GM19468 (cell line): Measurements from ENCODE around the gene FAM120AOS.
"Not testable (repeated sequence)": the region's sequence is repeated elsewhere in the genome, so short reads cannot be mapped to it uniquely, and the experiment has no call there.

Source experiments
- ATAC-seq: cut with Tn5 transposase; IDR thresholded peaks from one replicate; pipeline ENCODE4 v1.9.1; 2021; ENCODE audit warnings: mild to moderate bottlenecking, moderate library complexity, moderate number of reproducible peaks; ENCODE audit not compliant: unreplicated experiment; ENCODE audit errors: extremely low read depth

Gene FAM120AOS

DNA sequence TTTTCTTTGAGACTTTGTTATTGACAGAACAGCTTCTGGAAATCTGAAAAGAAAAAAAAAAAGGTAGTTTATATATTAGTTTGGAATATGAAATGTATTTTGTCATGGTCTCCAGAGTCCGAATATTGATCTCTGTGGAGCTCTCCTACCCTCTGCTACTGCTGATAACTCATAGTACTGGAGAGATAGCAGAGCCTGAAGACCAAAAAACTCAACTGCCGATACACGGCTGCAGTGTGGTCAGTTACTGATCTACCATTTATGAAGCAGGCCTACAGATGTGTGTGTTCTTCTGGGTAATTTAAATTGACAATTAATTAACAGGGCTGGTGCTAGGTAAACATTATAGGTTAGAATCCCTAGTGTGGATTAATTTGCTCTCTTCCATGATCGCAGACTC is 5.7 kb downstream of the FAM120AOS start:
- ATAC-seq: no peak

DNA sequence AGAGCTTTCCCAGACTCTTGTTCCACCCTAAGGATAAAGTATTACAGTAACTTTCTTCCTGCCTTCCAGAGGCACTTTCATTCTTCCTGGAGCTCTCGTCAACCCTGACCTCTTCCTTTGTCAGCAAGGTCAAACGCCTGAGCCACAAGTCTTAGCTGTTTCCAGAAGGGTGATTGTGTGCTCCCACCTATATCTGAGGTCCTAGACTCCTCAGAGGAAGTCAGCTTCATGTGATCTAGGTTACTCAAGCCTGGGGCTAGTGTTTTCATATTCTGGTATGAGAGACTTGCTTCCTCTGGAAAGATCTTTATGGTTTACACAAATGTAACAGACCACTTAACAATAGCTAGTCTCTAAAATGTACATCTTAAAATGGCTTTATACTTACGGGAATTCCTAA is 7.3 kb downstream of the FAM120AOS start:
- no peak for ATAC-seq

DNA sequence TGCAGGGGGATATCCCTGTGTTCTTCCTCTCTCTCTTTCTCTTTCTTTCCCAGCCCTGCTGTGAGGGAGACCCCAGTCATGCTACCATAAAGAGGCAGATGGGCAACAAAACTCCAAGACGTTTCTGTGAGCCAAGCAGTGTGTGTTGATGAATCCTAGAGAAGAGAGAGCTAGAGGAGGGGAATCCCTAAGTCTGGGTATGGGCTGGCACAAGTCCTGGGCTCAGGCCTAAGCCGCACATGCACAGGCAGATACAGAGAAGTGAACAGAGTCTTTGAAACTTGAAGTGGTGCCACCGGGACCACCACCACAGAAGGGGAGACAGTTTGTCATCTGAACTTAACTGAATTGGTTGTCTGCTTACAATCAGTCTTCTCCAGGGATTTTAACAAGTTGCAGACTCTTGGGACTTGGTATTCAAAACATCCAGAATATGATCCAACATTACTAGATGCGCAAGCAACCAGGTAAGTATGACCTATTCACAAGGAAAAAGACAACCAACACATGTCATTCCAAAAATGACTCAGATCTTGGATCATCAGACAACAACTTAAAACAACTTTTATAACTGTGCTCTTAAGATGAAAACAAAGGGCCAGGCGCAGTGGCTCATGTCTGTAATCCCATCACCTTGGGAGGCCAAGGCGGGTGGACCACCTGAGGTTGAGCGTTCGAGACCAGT is 12.3 kb downstream of the FAM120AOS start:
- no peak for ATAC-seq

DNA sequence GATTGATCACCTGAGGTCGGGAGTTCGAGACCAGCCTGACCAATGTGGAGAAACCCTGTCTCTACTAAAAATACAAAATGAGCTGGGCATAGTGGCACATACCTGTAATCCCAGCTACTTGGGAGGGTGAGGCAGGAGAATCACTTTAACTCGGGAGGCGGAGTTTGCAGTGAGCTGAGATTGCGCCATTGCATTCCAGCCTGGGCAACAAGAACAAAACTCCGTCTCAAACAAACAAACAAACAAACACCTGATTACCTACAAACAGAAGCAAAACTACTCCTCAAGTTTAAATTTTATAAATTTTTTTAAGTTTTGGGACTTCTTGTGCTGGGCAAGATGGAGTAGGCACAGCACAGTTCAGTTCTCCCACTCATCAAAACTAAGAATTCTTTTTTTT is 14.1 kb downstream of the FAM120AOS start:
- not testable (repeated sequence) for ATAC-seq

DNA sequence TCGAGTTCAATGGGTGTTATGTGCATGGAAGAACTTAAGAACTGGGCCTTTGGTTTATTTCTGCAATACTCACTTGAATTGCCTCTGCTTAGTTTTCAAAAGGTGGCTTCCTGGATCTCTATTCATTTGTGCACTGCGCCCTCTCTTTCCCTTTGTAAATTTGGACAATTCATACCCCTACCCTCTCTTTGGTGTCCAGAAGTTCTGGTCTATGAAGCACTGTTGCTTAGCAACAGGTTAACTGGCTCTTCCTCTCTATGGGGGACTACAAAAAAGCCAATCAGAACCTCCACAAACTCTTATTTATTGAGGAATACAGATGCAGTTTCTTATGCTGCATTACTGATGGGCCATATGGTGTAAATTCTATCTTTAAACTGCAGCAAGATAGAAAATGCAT is 15.4 kb downstream of the FAM120AOS start:
- ATAC-seq: no peak

DNA sequence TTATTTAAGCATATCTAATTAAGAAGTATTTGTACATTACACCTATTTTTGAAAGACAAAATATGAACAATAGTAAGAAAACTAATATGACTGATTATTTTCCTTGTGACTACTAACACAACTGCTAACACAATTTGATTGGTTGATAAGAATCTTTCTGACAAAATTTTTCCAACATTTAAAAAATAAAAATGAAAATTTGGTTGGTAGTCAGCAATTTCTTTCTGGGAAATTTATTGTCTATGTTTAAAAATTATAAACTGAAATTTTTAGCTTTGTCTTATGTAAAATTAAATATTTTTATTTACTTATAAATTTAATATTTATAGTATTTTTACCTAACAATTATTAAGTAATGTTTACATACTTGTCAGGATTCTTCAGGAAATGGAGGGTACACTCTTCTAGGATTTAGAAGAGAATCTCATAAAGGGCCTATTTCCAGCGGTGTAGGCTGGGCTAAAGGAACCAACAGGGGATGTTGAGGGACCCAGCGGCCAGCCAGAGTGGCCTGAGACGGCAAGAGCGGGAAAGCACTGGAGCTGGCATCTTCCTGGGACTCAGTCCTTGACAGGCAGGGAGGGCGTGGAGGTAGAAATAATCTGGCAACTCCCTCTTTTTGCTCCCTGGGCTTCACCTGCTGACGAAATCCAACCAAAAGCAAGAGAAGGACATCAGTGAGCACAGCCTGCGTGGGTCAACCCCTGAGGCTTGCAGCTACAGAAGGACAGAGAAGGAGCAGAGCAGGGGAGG is 16.6 kb downstream of the FAM120AOS start:
- ATAC-seq: no peak

DNA sequence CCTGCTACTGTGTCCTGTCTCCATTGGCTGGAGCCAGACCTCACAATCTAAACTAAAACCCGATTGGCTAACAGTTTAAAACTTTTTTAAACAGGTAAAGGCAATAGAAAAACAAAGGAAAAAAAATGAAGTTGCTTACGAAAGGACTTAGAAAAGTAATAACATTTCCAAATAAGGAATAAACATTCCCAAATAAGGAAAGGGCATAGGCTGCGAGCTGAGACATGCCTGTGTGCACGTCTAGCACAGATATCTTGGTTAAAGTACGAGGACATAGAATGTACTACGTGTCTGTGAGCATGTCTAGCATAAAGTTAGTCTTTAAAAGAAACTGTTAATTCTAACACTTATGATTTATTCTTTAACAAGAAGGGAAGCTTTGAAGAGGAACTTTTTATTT is 17.2 kb downstream of the FAM120AOS start:
- no peak for ATAC-seq

DNA sequence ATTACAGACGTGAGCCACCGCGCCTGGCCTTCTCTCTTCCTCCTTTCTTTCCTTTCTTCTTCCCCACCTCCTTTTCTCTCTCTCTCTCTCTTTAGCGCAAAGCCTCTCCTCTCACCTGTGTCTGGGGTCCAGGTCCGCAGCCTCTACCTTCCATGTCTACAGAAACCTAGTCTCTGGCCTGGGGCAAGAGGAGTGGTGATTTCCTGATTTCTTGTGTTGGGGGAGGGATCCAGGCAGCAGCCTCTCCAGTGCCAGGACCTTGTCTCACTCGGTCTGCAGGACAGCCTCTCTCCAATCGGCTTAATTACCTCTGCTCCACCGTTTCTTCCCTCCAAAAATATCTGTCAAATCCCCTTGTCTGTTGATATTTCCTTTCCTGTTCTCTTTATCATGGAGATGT is 18.0 kb downstream of the FAM120AOS start:
- no peak for ATAC-seq

DNA sequence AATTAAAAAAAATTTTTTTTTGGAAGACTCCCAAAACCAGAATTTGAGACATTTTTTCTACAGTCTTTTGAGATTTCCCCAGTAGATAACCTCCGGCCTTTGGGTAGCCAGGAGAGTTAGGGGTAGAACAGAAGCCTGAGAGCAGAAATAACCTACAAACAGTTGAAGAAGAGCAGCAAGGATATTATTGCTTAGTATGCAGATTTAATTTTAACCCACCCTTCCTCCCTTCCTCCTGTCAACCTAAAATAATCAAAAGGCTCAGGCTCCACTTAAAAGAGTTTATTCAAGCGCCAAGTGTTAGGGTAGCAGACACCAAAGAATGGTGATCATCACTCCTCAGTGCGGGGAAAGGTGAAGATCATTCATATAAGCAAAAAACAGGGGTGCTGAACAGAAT is 19.3 kb downstream of the FAM120AOS start:
- no peak for ATAC-seq

DNA sequence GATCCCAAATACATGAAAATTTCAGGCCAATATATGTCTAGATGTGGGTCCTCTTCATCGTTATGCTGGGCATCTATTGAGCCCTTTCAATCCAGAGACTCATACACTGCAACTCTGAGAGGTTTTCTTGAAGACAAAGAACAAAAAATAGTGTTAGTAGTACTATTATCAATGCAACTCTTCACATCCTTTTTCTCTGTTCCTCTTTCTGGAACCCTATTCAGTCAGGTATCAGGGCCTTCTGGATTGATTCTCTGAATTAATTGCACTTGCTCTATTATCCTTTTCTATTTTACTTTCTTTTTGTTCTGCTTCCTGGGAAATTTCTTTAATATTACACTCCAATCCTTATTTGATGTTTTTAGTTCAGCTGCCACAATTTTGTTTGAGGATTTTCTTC is 20.4 kb downstream of the FAM120AOS start:
- no peak for ATAC-seq

DNA sequence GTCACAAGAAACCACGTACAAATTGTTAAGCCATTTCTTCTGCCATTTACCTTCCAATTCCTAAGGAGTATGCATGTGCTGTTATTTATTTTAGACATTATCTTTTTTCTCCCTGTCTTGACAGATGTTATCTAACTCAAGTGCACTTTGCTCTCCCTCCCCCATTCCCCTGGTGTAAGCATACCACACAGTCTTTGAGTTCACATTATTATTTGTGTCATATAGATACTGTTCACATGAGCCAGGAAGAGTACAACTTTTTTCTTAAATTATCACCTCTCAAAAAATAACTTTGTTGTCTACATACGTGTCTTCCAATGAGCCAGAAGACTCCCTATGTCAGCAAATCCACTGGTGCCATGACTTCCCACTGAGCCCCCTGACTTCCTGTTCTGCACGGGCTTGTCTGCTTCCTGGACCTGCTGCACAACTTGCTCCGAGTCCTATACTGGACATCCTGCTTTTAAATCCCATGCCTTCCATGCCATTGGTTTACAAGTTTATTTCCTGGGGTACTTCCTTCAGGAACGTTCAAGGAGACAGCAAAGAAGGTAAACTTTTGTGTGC is 21.8 kb downstream of the FAM120AOS start:
- no peak for ATAC-seq

DNA sequence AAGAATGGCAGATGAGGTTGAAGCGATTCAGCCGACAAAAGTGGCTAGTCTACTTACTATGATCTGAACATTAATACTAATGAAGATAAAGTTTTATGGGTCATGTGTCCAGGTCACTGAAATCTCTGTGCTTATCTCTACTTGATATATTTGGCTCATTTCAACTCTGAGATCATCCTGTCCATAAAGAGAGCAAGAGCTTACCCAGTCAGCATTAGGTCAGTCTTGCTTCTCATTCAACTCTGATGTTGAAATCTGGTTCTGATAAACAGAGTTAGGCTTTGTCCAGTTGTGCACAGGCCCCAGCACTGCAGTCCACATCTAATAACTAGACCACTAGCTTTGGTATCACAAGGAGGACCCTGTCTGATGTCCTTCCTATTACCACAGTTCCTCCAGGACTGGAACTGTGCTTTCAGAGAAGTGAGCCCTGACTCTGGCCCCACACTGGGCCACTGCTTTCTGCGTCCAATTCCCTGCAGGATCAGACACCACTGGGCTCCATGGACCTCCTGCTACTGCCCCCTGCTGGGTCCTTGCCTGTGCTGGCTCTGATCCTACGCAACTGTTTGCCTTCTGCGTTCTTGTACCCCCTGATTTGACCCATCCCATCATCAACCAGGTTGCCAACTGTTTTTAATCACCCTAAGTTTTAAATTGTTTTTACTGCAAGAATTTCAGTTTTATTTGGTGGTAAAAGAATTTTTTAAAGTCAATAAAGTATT is 25.6 kb downstream of the FAM120AOS start:
- no peak for ATAC-seq

DNA sequence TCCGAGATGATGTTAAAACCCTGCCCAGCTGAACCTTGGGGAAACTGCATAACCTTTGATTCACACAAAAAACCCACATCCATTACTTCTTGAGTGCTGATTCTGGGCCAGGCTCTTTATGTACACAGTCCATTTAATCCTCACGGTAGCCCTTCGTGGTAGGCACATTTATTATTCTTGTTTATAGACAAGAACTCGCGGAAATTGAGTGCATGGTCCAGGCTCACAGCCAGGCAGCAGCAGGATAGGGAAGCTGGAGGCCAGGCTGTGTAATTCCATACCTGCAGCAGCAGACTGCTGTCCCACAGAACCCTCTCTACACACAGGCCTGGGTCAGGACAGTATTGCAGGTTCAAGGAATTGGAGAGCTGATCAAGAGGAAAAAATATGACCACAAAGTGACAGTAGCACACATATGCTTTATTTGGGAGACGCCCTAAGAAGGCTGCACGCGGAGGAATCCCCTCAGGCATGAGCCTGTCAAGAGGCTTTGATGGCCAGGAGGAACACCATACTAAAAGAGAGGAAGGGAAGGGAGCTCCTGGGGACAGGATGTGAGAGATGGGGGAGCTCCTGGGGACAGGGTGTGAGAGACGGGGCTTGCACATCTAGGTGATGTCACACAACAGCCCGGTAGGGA is 30.3 kb downstream of the FAM120AOS start:
- no peak for ATAC-seq

DNA sequence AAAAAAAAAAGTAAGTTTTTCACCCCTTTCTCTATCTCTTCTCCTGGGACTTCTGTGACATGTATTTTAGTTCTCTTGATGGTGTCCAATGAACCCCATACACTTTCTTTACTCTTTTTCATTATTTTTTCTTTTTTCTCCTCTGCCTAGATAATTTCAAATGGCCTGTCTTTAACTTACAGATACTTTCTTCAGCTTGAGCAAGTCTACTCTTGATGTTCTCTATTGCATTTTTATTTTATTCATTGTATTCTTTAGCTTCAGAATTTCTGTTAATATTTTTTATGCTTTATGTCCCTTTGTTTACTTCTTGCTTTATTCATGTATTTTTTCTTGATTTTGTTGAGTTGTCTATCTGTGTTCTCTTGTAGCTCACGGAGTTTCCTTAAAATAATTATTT is 34.4 kb downstream of the FAM120AOS start:
- ATAC-seq: no peak

DNA sequence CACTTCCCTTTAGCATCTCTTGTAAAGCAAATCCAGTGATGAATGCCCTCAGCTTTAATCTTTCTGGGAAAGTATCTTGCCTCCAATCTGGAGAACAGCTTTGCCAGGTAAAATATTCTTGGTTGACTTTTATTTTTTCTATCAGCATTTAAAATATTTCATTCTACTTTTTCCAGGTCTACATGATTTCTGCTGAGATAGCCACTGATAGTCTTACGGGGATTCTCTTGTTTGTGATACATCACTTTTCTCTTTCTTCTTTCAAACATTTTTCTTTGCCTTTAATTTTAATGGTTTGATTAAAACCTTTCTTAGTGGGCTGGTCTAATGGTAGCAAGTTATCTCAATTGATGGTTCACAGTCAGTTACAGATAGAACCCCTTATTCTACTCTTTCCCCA is 35.8 kb downstream of the FAM120AOS start:
- no peak for ATAC-seq

DNA sequence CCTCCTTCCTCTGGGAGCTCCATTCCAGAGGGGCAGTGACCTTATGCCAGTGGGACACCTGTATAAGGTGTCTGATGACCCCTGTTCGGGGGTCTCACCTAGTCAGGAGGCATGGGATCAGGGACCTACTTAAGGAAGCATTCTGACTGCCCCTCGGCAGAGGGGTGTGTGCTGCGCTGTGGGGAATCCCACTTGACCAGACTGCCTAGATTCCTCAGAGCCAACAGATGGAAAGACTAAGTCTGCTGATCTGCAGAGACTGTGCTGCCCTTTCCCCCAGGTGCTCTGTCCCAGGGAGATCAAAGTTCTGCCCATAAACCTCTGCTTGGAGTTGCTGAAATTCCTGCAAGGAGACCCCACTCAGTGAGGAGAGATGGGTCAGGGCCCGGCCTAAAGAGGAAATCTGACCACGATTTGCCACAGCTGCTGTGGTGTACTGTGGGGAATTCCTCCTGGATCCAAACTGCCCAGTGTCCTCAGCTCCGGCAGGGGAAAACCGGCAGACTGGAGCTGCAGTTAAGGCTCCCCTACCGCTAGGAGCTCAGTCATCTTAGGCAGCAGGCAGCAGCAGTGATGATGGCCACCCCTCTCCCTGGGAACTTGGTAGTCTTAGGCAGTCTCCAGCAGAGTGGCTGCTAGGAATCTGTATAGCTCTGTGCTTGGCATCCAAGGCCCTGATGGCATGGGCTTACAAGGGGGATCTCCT is 36.7 kb downstream of the FAM120AOS start:
- no peak for ATAC-seq

DNA sequence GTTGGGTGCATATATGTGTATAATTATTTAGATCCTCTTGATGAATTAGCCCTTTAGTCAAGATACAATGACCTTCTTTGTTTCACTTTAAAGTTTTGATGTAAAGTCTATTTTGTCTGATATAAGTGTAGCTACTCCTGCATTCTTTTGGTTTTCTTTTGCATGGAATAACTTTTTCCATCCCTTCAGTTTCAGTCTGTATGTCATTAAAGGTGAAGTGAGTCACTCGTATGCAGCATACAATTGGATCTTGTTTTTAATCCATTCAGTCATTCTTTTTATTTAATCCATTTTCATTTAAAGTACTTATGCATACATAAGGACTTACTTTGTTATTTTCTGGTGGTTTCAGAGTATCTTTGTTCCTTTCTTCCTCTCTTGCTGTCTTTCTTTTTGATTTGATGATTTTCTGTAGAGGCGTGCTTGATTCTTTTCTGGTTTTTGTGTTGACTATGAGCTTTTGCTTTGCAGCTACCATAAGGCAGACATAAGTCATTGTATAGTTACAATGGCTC is 38.1 kb downstream of the FAM120AOS start:
- no peak for ATAC-seq

DNA sequence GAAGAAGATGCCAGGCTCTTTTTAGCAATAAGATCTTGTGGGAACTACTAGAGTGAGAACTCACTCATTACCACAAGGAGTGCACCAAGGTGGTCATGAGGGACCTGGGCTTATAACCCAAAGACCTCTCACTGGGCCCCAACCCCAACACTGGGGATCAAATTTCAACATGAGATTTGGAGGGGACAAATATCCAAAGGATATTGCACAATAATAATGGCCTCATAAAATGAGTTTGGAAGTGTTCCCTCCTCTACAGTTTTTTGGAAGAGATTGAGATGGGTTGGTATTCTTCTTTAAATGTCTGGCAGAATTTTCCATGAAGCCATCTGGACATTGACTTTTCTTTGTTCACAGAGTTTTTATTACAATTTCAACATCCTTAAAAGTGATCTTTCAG is 39.9 kb downstream of the FAM120AOS start:
- ATAC-seq: no peak

DNA sequence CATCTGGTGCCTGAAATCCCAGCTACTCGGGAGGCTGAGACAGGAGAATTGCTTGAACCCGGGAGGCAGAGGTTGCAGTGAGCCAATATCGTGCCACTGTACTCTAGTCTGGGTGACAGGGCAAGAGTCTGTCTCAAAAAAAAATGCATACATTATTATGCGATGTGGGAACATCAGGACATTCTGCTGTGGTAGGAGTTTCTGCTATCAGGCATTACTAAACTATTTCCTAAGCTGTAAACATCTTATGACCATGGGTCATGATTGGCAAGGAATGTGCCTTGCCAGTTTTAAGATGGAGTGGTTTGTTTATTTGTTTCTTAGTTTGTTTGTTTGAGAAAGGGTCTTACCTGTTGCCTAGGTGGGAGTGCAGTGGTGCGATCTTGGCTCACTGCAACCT is 47.0 kb downstream of the FAM120AOS start:
- ATAC-seq: no peak

DNA sequence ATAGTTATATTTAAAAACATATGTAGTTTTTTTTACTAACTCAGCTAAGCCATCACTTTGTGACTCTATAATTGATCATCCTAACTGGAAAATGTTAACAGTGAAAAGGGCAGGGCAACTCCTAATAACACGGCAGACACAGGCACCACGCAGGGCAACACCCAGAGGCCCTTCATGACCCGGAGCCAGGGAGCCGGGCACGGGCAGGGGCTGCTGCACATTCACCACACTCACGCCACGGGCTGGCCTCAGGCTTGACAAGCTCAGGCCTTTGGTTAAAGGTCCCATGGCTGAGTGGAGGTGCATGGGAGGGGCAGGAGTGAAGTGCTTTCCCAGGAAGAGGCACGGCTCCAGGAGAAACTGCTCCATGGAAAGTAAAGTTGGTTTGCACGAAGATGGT is 54.9 kb downstream of the FAM120AOS start:
- no peak for ATAC-seq
